Neural cell (in vitro differentiated cells): ENCODE data around the gene ALKBH3. TPM values are rescaled to one million over a fixed set of nuclear protein-coding genes. Genes with fewer than 3 reads are reported as not detected.

Experiments used
- H2AFZ ChIP-seq: fragments of 200-600, 300-800 bp; sonication (generic), shearing (Covaris generic); 2 replicates; pipeline ENCODE4 v1.6.0; 2014; ENCODE audit warnings: low read depth, mild to moderate bottlenecking, antibody characterized with exemption, low read length, moderate library complexity
- H3F3A ChIP-seq: fragments of 200-600 bp; shearing (Covaris generic); 2 replicates; pipeline ENCODE4 v1.6.1; 2016; ENCODE audit warnings: mild to moderate bottlenecking, moderate library complexity, mixed read lengths, antibody characterized with exemption, low read length; ENCODE audit not compliant: insufficient read depth, poor library complexity, severe bottlenecking
- H3K27ac ChIP-seq: fragments of 200-600, 300-800 bp; sonication (generic), shearing (Covaris generic); 2 replicates; pipeline ENCODE4 v1.5.1; 2014; ENCODE audit warnings: mild to moderate bottlenecking, low read length, moderate library complexity
- H3K27me3 ChIP-seq: fragments of 300-800, 200-600 bp; sonication (generic), shearing (Covaris generic); 2 replicates; pipeline ENCODE4 v1.6.0; 2014; ENCODE audit warnings: mild to moderate bottlenecking, low read depth, low read length, moderate library complexity; ENCODE audit not compliant: insufficient read depth
- H3K36me3 ChIP-seq: fragments of 300-800, 200-600 bp; sonication (generic), shearing (Covaris generic); 2 replicates; pipeline ENCODE4 v1.5.1; 2014; ENCODE audit warnings: mild to moderate bottlenecking, antibody characterized with exemption, low read length, moderate library complexity; ENCODE audit not compliant: insufficient read depth
- H3K4me2 ChIP-seq: fragments of 300-800, 200-600 bp; sonication (generic), shearing (Covaris generic); 2 replicates; pipeline ENCODE4 v1.6.0; 2014; ENCODE audit warnings: mild to moderate bottlenecking, low read length
- H3K4me3 ChIP-seq: fragments of 300-800, 200-600 bp; sonication (generic), shearing (Covaris generic); 2 replicates; pipeline ENCODE4 v1.5.1; 2014; ENCODE audit warnings: mild to moderate bottlenecking, low read length, moderate library complexity
- H3K79me2 ChIP-seq: fragments of 200-600 bp; shearing (Covaris generic); replicated peaks from 2 replicates; pipeline ENCODE4 v1.6.0; 2014; ENCODE audit warnings: mild to moderate bottlenecking, low read length, moderate library complexity; ENCODE audit not compliant: insufficient read depth
- H3K9ac ChIP-seq: fragments of 300-800, 200-600 bp; sonication (generic), shearing (Covaris generic); 2 replicates; pipeline ENCODE4 v1.6.1; 2016; ENCODE audit warnings: mild to moderate bottlenecking, low read length, mixed read lengths
- H3K9me2 ChIP-seq: fragments of 200-600 bp; shearing (Covaris generic); 2 replicates; pipeline ENCODE4 v1.6.1; 2016; ENCODE audit warnings: mild to moderate bottlenecking, low read length, mixed read lengths; ENCODE audit not compliant: insufficient read depth
- H3K9me3 ChIP-seq: fragments of 200-600, 300-800 bp; sonication (generic), shearing (Covaris generic); 2 replicates; pipeline ENCODE4 v1.6.1; 2016; ENCODE audit warnings: mild to moderate bottlenecking, mixed run types, low read length, moderate library complexity, mixed read lengths
- H4K20me1 ChIP-seq: fragments of 200-600 bp; shearing (Covaris generic); 2 replicates; pipeline ENCODE4 v1.6.1; 2016; ENCODE audit warnings: mild to moderate bottlenecking, mixed run types; ENCODE audit not compliant: insufficient read depth
- CTCF ChIP-seq: fragments of 450-650 bp; IDR thresholded peaks from 2 replicates; pipeline ENCODE4 v1.5.1; 2014; ENCODE audit warnings: antibody characterized with exemption, mild to moderate bottlenecking, moderate library complexity; ENCODE audit not compliant: poor library complexity, severe bottlenecking
- EP300 ChIP-seq: fragments of 450-650 bp; conservative IDR thresholded peaks from 2 replicates; pipeline ENCODE4 v1.6.1; 2014; ENCODE audit warnings: antibody characterized with exemption, mild to moderate bottlenecking, moderate library complexity; ENCODE audit not compliant: poor library complexity, severe bottlenecking
- EZH2 ChIP-seq: fragments of 200-600, 300-800 bp; shearing (Covaris generic), sonication (generic); IDR thresholded peaks from 2 replicates; pipeline ENCODE4 v1.6.1; 2014; ENCODE audit warnings: antibody characterized with exemption, low read length, borderline replicate concordance, mild to moderate bottlenecking; ENCODE audit not compliant: insufficient read depth, poor library complexity, severe bottlenecking
- MXI1 ChIP-seq: fragments of 450-650 bp; conservative IDR thresholded peaks from 2 replicates; pipeline ENCODE4 v1.6.1; 2014; ENCODE audit warnings: antibody characterized with exemption, mild to moderate bottlenecking; ENCODE audit not compliant: poor library complexity, severe bottlenecking
- POLR2AphosphoS5 ChIP-seq: IDR thresholded peaks from 2 replicates; pipeline ENCODE4 v1.6.1; 2012
- RAD21 ChIP-seq: fragments of 450-650 bp; conservative IDR thresholded peaks from 2 replicates; pipeline ENCODE4 v1.6.1; 2014; ENCODE audit warnings: antibody characterized with exemption, mild to moderate bottlenecking, moderate library complexity
- REST ChIP-seq: IDR thresholded peaks from 2 replicates; pipeline ENCODE4 v1.6.1; 2012; ENCODE audit warnings: borderline replicate concordance
- SMC3 ChIP-seq: fragments of 450-650 bp; conservative IDR thresholded peaks from 2 replicates; pipeline ENCODE4 v1.6.1; 2014; ENCODE audit warnings: antibody characterized with exemption, mild to moderate bottlenecking, moderate library complexity; ENCODE audit not compliant: poor library complexity
- TAF1 ChIP-seq: IDR thresholded peaks from 2 replicates; pipeline ENCODE4 v1.6.1; 2012; ENCODE audit warnings: low read depth
- polyA plus RNA-seq: library from polyadenylated mRNA; depleted of rRNA; stranded (reverse); fragments of >200 nt; gene quantifications from 2 replicates; pipeline ENCODE4 v1.2.3, GENCODE V29; 2014

Gene ALKBH3
- polyA plus RNA-seq, 1 donor from 2014 or later: 27.0 TPM

DNA sequence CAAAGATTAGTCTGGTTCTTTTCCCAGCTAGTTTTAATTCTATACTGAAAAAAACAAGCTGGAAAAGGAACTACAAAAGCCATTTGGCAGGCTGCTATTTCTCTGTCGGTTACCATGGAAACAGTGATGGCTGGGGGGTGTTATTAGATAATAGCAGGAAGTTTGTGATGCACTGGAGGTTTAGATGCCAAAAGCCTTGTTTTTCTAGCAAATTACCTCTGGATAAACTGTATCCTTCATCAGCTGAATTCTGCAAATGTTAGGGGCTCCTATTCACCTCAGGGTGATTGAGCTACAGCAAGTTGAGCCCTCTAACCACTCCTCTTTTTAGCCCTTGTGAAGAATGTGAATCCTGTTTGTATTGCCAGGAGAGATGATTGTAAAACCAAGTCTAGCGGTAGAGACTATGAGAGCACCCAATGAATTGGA lies 25.2 kb downstream of the ALKBH3 start:
- TF ChIP-seq REST: peak; percentile 53
- TF ChIP-seq MXI1: no peak
- TF ChIP-seq SMC3: no peak
- peak; percentile 65 for TF ChIP-seq EP300
- TF ChIP-seq RAD21: peak; percentile 10
- TF ChIP-seq POLR2AphosphoS5: peak; percentile 44
- no peak for TF ChIP-seq EZH2
- Histone ChIP-seq H3F3A (no peaks in the 10 kb centered on the region), H3K9ac (peak overlapping the region; percentile 69), H3K27ac (peak overlapping the region; percentile 97), H2AFZ (no peak overlapping the region), H3K79me2 (no peaks in the 10 kb centered on the region), H3K9me2 (no peaks in the 10 kb centered on the region), H3K4me3 (peak overlapping the region; percentile 54), H3K36me3 (peaks cover 6% of the 10 kb centered on the region), H3K9me3 (no peaks in the 10 kb centered on the region), H3K4me2 (peak overlapping the region; percentile 93), H3K27me3 (no peaks in the 10 kb centered on the region), H4K20me1 (no peaks in the 10 kb centered on the region)

- no peak overlapping the region for H3K9ac ChIP-seq
- no peaks in the 10 kb centered on the region for H3K9me2 ChIP-seq
- no peaks in the 10 kb centered on the region for H3K9me3 ChIP-seq
- TF ChIP-seq POLR2AphosphoS5: no peak
- no peak for TF ChIP-seq CTCF
- no peak for TF ChIP-seq REST
- TF ChIP-seq EP300: no peak
- TF ChIP-seq TAF1: no peak
- no peak for TF ChIP-seq MXI1
- no peak for TF ChIP-seq EZH2
- no peak for TF ChIP-seq SMC3
- no peak for TF ChIP-seq RAD21
- no peaks in the 10 kb centered on the region for H3F3A ChIP-seq
- no peak overlapping the region for H3K4me3 ChIP-seq
- no peaks in the 10 kb centered on the region for H4K20me1 ChIP-seq
- no peak overlapping the region for H3K4me2 ChIP-seq
- peak overlapping the region; percentile 97 for H3K27ac ChIP-seq
- H2AFZ ChIP-seq: no peak overlapping the region
- no peaks in the 10 kb centered on the region for H3K27me3 ChIP-seq
- H3K79me2 ChIP-seq: no peaks in the 10 kb centered on the region
- peaks cover 1% of the 10 kb centered on the region for H3K36me3 ChIP-seq
These were observed 26.7 kb downstream of the ALKBH3 start for GRCh38 chr11:43907028-43907975.
